GM23338 (cell line): ENCODE data around the gene PROCA1.

Experiments used
- CREB1 ChIP-seq: fragments of 250-450 bp; sonication (Bioruptor Pico); IDR thresholded peaks from 2 replicates; pipeline ENCODE4 v1.5.0; 2020; ENCODE audit warnings: low read depth, mild to moderate bottlenecking, moderate library complexity
- CTCF ChIP-seq, 2 experiments: fragments of 200-600 bp in 1 of 2; sonication (generic) in 1 of 2; conservative IDR thresholded peaks; 2 replicates each; pipeline versions ENCODE4 v1.5.1 to v1.6.1; 2016 to 2017; ENCODE audit warnings: antibody characterized with exemption in 2 of 2, low read depth in 2 of 2, mild to moderate bottlenecking in 2 of 2, moderate library complexity in 1 of 2
- ETS1 ChIP-seq: IDR thresholded peaks from 2 replicates; pipeline ENCODE4 v1.6.1; 2016; ENCODE audit warnings: antibody characterized with exemption
- EZH2 ChIP-seq: fragments of 200-600 bp; sonication (generic); IDR thresholded peaks from one replicate; pipeline ENCODE4 v1.8.0; 2017; ENCODE audit warnings: antibody characterized with exemption, mild to moderate bottlenecking, low read depth; ENCODE audit not compliant: unreplicated experiment
- EZH2phosphoT487 ChIP-seq: fragments of 200-600 bp; sonication (generic); IDR thresholded peaks from one replicate; pipeline ENCODE4 v1.8.1; 2018; ENCODE audit warnings: antibody characterized with exemption; ENCODE audit not compliant: unreplicated experiment
- JUNB ChIP-seq: IDR thresholded peaks from one replicate; pipeline ENCODE4 v1.6.1; 2016; ENCODE audit warnings: antibody characterized with exemption; ENCODE audit not compliant: unreplicated experiment
- NANOG ChIP-seq: IDR thresholded peaks from 2 replicates; pipeline ENCODE4 v1.6.1; 2016; ENCODE audit warnings: antibody characterized with exemption, borderline replicate concordance
- POLR2AphosphoS5 ChIP-seq: IDR thresholded peaks from 2 replicates; pipeline ENCODE4 v1.6.1; 2016; ENCODE audit warnings: antibody characterized with exemption, low read depth
- REST ChIP-seq: IDR thresholded peaks from one replicate; pipeline ENCODE4 v1.6.1; 2018; ENCODE audit warnings: antibody characterized with exemption; ENCODE audit not compliant: unreplicated experiment
- STAT1 ChIP-seq: IDR thresholded peaks from one replicate; pipeline ENCODE4 v1.6.1; 2016; ENCODE audit warnings: antibody characterized with exemption; ENCODE audit not compliant: unreplicated experiment
- ZNF331 ChIP-seq: fragments of 250-450 bp; sonication (Bioruptor Pico); IDR thresholded peaks from 2 replicates; pipeline ENCODE4 v1.5.0; 2020; ENCODE audit warnings: low read depth, mild to moderate bottlenecking, moderate library complexity
- ZNF462 ChIP-seq: fragments of 250-450 bp; sonication (Bioruptor Pico); IDR thresholded peaks from 2 replicates; pipeline ENCODE4 v1.5.0; 2020; ENCODE audit warnings: mild to moderate bottlenecking, moderate library complexity

GRCh38 chr17:28712032-28712704 is 480 bp upstream of the PROCA1 start:
- TF ChIP-seq CTCF (conservative IDR thresholded peaks at IDR 0.05; ENCODE audit: low read depth in 2 of 2): 0 out of 4 replicates have a peak, but pooled peaks of 1 of the 2 experiments have one; percentile 10
- TF ChIP-seq STAT1: no peak
- TF ChIP-seq CREB1 (CRISPR knock-in tag): no peak
- no peak; the same call in none of the 2 replicates for TF ChIP-seq POLR2AphosphoS5
- TF ChIP-seq JUNB: no peak
- no peak for TF ChIP-seq REST
- no peak for TF ChIP-seq EZH2phosphoT487
- no peak for TF ChIP-seq EZH2
- no peak for TF ChIP-seq ETS1
- no peak for TF ChIP-seq NANOG
- TF ChIP-seq ZNF331 (CRISPR knock-in tag): no peak
- no peak for TF ChIP-seq ZNF462 (CRISPR knock-in tag)
